HG03558 (cell line): ENCODE results near the gene DEFB131A.
"Not testable (repeated sequence)": the region's sequence is repeated elsewhere in the genome, so short reads cannot be mapped to it uniquely, and the experiment has no call there.

Source experiments
- ATAC-seq: cut with Tn5 transposase; IDR thresholded peaks from one replicate; pipeline ENCODE4 v1.9.1; 2021; ENCODE audit warnings: moderate number of reproducible peaks; ENCODE audit not compliant: unreplicated experiment; ENCODE audit errors: extremely low read depth

The DEFB131A gene, protein sequence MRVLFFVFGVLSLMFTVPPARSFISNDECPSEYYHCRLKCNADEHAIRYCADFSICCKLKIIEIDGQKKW

DNA sequence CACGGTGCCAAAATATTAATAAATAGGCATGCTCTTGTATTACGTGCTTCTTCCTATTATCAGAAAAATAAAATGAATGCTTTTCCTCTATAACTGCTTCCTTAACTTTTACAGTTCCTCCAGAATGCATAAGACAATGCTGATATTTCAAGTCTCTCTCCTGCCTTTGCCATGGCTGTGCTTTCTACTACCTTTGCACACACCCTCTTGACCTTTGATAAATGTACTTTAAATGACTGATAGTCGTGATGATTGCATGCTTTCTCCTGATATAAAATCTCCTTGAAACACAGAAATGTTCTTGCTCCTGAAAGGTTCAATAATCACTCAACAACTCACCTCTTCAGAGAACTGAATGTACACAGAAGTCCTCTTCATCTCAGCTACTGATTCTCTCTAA is at the start of gene DEFB131A:
Gene DEFB131A, plus strand, starts transcription at position 301 of the 400 bp plus-strand sequence. CDS start 120 bp downstream, outside the sequence.
- ATAC-seq, result not testable (repeated sequence)

DNA sequence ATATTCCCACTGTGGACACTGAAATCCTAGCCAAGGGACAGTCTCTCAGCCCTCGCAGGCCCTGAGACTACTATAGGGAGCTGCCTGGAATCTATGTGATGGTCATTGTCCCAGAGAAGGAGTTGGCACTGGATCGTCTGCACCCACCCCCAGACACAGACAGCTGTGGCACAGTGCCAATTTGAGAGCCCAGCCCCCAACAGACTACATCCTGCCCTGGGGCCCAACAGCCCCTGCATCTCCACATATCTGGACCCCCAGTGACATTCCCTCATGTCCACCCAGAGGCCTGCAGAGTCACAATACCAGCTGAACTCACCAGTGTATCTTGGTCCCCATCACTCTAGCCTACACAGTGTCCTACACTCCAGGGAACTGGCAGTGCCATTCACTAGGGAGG is 38.4 kb upstream of the DEFB131A start:
- not testable (repeated sequence) for ATAC-seq

DNA sequence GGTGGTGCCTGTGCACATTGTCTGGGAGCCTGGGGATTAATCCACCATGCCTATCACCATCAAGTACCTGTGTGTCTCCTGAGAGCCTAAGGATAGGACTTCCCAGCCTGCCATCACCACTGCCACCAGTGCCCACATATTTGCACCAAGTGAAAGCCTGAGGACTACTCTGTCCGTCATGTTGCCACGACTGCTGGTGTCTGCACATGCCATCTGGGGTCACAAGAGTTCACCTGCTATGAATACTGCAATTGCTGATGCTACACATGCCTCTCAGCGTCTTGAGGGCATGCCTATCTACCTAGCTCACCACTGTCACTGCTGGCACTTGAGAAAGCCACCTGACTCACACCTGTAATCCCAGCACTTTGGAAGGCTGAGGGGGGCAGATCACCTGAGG is 37.7 kb upstream of the DEFB131A start:
- ATAC-seq, result not testable (repeated sequence)

DNA sequence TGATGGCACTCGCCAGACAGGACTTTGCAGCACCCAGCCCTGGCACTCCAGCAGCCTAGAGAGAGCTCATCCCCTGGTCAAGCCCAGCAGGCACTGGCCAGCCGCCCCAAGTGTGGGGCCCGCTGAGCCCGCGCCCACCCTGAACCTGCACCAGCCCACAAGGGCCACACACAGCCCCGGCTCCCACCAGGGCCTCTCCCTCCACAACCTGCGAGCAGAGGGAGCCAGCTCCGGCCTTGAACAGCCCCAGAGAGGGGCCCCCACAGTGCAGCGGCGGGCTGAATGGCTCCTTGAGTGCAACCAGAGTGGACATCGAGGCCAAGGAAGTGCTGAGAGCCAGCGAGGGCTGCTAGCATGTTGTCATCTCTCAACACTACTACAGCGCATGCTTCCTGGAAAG is 34.4 kb upstream of the DEFB131A start:
- no peak for ATAC-seq

DNA sequence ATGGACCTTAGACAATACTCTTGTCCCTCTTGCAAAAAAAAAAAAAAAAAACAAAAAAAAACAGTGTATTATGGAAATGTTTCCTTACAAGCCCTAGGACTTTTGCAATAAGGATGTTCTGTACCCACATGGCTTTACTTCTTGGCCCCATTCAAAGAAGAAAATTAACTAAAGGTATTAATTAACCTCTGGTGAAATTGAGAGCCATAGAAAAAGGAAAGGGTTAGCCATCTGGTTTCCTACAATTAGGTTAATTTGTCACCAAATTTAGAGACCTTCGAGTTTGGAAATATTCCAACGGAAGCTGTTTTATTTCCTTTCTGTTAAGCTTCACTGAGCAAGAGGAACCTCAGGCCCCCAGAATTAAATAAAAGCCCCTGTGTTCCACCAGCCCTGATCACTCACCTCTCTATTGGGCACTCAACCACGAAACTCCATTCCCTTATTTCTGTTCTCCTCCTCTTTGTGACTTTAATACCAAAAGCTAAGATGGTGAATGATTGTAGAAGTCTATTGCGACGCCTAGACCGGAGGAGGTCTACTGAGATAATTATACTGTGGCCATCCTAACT is 22.2 kb upstream of the DEFB131A start:
- ATAC-seq, result not testable (repeated sequence)

DNA sequence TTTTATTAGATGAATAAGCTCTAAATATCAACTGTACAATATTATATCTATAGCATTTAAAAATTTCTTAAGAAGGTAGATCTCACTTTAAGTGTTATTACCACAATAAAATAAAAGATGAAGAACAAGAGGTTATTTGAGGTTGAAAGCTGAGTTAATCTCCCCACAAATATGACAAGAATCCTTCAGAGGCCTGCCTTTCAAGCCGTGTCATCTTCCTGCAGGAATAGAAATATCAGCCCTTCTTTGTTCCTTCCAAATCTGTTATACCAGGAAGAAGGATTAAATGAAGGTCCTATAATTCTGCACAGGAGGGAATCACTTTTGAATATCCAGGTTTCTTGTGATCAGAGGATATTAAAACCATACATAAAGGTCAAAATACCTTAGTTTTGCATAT is 18.3 kb upstream of the DEFB131A start:
- not testable (repeated sequence) for ATAC-seq

DNA sequence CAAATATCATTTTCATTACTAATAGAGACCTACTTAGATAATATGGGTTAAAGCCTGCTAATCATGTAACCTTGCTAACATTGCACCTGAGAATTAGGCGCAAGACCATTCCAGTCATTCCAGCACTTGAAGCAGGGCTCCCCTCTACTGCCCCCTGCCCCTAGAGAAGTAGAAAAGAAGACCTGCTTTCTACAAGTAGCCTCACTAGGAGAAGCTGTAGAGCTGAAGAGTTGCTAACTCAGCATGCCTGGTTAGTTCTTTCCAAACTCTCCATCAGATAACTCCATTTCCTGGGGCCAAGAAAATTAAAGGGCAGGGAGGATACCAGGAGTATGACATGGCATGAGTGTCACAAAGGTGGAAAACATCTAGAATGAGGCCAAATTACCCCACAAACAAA is 14.2 kb upstream of the DEFB131A start:
- ATAC-seq, result not testable (repeated sequence)

DNA sequence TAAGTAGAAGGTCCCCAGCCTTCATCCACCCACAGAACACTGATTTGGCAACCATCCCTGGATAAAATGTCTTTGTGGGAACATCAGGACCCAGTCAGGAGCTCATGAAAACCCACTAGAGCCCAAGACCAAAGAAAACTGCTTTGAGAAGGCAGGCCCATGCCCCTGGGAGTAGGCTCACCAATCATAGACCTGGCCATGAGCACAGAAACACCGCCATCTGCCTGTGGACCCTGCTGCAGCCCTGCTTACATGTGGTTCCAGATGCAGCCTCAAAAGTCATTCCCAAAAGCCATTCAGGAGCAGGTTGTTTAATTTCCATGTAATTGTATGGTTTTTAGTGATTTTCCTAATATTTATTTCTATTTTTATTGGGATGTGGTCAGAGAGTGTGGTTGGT is 10.9 kb upstream of the DEFB131A start:
- ATAC-seq, result not testable (repeated sequence)

DNA sequence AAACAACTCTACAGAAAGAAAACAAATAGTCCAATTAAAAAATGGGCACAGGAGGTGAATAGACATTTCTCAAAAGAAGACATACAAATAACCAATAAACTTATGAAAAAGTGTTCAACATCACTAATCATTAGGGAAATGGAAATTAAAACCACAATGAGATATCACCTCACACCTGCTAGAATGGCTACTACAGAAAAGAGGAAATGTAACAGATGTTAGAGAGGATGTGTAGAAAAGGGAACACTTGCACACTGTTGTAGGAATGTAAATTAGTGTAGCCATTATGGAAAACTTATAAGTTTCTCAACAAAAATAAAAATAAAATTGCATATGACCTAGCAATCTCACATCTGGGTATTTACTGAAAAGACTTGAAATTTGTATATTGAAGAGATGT is 7.5 kb upstream of the DEFB131A start:
- not testable (repeated sequence) for ATAC-seq

DNA sequence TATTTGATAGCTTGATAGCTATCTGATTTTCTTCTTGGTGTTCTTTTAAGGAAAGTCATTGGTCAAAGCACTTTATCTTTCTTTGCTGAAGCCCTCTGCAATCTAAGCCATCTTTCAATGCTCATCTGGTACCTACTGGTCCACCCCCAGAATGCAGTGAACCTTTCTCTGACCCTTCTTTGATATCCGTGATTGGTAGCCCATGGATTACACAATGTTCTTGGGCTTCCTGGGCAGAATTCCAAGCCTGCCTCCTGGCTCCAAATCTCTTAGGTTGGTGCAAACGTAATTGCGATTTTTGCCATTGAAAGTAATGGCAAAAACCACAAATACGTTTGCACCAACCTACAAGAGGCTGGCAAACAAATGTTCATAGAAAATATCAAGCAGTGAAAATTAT is 1.9 kb upstream of the DEFB131A start:
- ATAC-seq, result not testable (repeated sequence)

DNA sequence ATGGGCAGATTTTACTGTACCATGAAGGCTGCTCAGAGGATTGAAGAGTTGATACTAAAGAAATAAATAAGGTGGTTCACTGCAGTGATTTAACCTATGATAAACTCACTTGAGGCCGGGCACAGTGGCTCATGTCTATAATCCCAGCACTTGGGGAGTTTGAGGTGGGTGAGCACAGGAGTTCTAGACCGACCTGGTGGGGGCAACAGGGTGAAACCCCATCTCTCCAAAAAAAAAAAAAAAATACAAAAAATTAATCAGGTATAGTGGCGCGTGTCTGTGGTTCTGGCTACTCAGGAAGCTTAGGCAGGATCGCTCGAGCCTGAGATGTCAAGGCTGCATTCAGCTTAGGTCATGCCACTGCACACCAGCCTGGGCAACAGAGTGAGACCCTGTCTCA is 467 bp downstream of the DEFB131A start:
- not testable (repeated sequence) for ATAC-seq

DNA sequence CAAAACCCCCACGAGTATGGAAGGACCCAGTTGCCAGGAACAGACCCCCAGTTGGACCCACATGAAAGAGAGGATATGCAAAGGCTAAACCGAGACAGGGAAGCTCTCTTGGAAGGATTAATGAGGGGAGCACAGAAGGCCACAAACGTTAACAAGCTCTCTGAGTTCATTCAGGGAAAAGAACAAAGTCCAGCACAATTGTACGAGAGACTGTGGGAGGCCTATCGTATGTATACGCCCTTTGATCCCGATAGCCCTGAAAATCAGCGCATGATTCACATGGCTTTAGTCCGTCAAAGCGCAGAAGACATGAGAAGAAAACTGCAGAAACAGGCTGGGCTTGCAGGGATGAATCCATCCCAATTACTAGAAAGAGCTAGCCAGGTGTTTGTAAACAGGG is 8.0 kb downstream of the DEFB131A start:
- not testable (repeated sequence) for ATAC-seq

DNA sequence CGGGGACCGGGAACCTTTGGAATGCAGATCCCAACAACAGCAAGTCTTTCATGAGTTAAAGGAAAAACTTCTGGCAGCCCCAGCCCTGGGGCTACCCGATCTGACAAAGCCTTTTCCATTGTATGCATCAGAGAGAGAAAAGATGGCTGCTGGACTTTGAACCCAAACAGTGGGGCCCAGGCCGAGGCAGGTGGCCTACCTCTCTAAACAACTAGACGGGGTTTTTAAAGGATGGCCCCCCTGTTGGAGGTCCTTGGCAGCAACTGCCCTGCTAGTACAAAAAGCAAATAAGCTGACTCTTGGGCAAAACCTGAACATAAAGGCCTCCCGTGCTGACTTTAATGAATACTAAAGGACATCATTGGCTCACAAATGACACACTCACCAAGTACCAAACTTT is 10.1 kb downstream of the DEFB131A start:
- not testable (repeated sequence) for ATAC-seq

DNA sequence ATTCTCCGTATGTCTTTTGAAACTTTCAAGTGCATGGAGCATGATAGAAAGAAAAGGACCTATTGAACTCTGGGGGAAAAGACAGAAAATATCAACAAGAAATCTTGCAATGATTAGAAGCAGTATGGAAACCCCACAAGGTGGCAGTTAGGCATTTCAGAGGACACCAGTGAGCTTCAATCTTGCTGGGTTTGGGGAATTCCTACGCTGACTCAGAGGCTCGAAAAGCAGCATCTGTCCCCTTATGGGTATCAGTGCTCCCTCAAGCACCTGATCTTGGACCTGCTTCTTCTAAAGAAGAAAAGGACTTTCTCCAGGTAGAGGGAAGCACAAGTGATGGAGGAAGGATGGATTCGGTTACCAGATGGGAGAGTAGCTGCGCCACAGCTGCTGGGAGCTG is 10.8 kb downstream of the DEFB131A start:
- ATAC-seq, result not testable (repeated sequence)

DNA sequence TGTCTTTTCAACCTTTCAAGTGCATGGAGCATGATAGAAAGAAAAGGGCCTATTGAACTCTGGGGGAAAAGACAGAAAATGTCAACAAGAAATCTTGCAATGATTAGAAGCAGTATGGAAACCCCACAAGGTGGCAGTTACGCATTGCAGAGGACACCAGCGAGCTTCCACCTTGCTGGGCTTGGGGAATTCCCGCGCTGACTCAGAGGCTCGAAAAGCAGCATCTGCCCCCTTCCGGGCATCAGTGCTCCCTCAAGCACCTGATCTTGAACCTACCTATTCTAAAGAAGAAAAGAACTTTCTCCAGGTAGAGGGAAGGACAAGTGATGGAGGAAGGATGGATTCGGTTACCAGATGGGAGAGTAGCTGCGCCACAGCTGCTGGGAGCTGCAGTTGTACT is 35.3 kb downstream of the DEFB131A start:
- not testable (repeated sequence) for ATAC-seq

DNA sequence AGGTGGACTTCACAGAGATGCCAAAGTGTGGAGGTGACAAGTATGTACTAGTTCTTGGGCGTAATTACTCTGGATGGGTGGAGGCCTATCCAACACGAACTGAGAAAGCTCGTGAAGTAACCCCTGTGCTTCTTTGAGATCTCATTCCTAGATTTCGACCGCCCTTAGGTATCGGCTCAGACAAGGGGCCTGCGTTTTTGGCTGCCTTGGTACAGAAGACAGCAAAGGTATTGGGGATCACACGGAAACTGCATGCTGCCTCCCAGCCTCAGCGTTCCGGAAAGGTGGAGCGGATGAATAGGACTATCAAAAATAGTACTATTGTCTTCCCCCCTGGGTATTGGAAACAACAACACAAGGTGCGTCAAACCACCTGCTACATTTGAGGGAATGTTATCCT is 35.9 kb downstream of the DEFB131A start:
- ATAC-seq, result not testable (repeated sequence)

DNA sequence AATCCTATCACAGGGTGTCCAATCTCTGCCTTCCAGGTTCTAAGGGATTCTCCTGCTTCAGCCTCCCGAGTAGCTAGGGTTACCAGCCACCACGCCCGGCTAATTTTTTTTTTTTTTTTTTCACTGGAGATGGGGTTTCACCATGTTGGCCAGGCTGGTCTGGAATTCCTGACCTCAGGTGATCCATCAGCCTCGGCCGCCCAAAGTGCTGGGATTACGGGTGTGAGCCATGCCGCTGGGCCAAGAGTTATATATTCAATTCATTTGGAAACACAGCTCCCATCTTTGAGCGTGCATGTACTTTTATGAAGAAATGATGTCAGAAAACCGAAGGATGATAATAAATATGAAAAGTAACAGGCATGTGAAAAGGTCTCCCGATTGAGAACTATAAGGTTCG is 38.7 kb downstream of the DEFB131A start:
- ATAC-seq, result not testable (repeated sequence)

DNA sequence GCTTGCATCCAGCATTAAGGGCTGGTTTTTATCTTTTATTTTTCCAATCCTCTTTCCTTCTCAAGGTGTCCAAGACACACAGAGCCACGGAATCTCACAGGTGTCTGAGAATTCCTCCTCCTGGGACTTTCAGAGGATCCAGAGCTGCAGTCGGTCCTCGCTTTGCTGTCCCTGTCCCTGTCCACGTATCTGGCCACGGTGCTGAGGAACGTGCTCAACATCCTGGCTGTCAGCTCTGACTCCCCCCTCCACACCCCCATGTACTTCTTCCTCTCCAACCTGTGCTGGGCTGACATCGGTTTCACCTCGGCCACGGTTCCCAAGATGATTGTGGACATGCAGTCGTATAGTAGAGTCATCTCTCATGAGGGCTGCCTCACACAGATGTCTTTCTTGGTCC is 39.5 kb downstream of the DEFB131A start:
- not testable (repeated sequence) for ATAC-seq

DNA sequence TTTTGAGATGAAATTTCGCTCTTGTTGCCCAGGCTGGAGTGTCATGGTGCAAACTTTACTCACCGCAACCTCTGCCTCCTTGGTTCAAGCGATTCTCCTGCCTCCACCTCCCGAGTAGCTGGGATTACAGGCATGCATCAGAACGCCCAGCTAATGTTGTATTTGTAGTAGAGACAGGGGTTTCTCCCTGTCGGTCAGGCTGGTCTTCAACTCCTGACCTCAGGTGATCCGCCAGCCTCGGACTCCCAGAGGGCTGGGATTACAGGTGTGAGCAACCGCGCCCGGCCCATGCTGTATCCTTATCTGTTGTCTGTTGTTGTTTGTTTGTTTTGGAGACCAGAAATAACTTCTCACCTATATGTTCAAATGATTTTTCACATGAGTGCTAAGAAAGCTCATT is 42.7 kb downstream of the DEFB131A start:
- not testable (repeated sequence) for ATAC-seq

DNA sequence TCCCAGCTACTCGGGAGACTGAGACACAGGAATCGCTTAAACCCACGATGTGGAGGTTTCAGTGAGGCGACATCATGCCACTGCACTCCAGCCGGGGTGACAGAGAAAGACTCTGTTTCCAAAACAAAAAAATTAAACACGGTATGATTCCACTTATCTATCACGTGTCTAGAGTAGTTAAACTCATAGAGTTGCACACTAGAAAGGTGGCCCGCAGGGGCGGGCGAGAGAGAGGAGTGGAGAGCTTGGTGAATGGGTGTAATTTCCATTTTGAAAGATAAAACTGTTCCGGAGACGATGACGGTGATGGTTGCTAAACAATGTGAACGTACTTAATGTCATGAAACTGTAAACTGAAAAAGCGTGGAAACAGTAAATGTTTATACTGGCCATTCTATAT is 44.6 kb downstream of the DEFB131A start:
- not testable (repeated sequence) for ATAC-seq

DNA sequence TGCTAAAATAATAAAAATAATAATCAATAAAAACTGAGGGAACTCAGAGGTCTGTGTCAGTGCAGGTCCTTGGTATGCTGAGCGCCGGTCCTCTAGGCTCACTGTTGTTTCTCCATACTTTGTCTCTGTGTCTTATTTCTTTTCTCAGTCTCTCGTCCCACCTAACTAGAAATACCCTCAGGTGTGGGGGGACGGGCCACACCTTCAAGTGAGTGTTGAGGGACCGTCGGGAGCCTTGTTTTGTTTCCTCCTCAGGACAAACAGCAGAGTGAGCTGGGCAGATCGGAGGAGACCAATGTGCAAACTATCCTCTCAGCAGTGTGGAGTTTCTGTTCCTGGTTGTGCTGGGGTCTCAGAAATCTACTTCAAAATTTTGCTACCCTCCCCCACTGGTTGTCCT is 46.3 kb downstream of the DEFB131A start:
- not testable (repeated sequence) for ATAC-seq

DNA sequence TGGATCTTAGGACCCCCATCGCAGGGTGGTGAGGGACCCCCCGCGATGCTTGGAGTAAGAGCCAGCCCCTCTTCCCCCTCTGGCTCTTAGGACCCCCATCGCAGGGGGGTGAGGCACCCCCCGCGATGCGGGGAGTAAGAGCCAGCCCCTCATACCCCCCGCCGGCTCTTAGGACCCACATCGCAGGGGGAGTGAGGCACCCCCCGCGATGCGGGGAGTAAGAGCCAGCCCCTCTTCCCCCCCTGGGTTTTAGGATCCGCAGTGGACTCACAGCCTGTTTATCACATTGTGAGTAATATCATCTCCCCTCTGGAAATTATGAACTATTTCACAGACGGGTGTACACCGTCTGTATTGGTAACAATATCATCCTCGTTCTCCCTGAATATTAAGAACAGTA is 46.8 kb downstream of the DEFB131A start:
- not testable (repeated sequence) for ATAC-seq
